HFFc6 (cell line): Measurements from ENCODE around the gene GPRIN3. TPM values are rescaled to one million over a fixed set of nuclear protein-coding genes. Genes with fewer than 3 reads are reported as not detected.

ENCODE experiments used
- DNase-seq: peaks from one replicate; pipeline ENCODE4 v3.0.0-alpha.2; 2018
- H3K27ac Mint-ChIP-seq: 2 replicates; pipeline ENCODE4 v1.8.0; 2020; ENCODE audit warnings: mild to moderate bottlenecking, mixed read lengths
- H3K27me3 Mint-ChIP-seq: 2 replicates; pipeline ENCODE4 v1.8.0; 2021; ENCODE audit warnings: mild to moderate bottlenecking, moderate library complexity, mixed read lengths; ENCODE audit not compliant: insufficient read depth
- H3K36me3 Mint-ChIP-seq: 2 replicates; pipeline ENCODE4 v1.8.0; 2021; ENCODE audit warnings: low read depth, mixed read lengths
- H3K4me1 Mint-ChIP-seq: 2 replicates; pipeline ENCODE4 v1.8.0; 2020; ENCODE audit warnings: low read depth, mixed read lengths
- H3K4me3 Mint-ChIP-seq: 2 replicates; pipeline ENCODE4 v1.8.0; 2020; ENCODE audit warnings: mild to moderate bottlenecking, moderate library complexity, mixed read lengths
- H3K9me3 Mint-ChIP-seq: 2 replicates; pipeline ENCODE4 v1.8.0; 2020; ENCODE audit warnings: mild to moderate bottlenecking, mixed read lengths
- CTCF ChIP-seq: fragments of 200-600 bp; sonication (generic); IDR thresholded peaks from 2 replicates; pipeline ENCODE4 v1.5.0; 2021; ENCODE audit warnings: antibody characterized with exemption, mild to moderate bottlenecking
- total RNA-seq, 6 experiments: library from RNA; stranded (reverse); fragmentation: NEBNext Ultra II Directional; extraction: Animal tissue kit (Norgen Biotek cat#: 25700); gene quantifications; 2 replicates in 1 of 6; 3 replicates in 5 of 6; pipeline ENCODE4 v1.2.3, GENCODE V29; 2021

Gene GPRIN3
- total RNA-seq, 6 experiments from 2014 or later: under 0.01 to 0.28 (median 0.04) TPM

DNA sequence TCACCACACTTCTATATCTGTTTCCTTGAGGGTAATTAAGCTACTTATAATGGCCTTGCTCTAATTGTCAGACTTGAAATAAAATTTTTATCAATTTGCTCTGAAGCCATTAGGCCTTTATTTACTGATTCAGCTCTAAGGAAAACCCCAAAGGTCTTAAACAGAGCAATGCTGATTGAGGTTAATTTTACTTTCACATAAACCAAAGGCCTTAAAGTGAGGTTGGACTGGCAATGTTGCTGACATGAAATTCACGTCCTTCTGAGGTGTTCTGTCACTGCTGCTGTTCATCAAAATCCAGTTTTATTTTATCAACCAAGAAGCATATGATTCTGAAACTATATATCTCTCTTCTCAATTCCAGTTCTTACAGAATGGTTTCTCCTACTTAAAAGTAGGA, 21.7 kb upstream of the GPRIN3 start:
- Mint-ChIP-seq H3K27ac (no peak overlapping the region), H3K4me1 (peaks cover 18% of the 10 kb centered on the region), H3K36me3 (no peaks in the 10 kb centered on the region), H3K27me3 (no peaks in the 10 kb centered on the region), H3K9me3 (no peaks in the 10 kb centered on the region), H3K4me3 (no peak overlapping the region)
- TF ChIP-seq CTCF: no peak
- DNase-seq: no peak

DNA sequence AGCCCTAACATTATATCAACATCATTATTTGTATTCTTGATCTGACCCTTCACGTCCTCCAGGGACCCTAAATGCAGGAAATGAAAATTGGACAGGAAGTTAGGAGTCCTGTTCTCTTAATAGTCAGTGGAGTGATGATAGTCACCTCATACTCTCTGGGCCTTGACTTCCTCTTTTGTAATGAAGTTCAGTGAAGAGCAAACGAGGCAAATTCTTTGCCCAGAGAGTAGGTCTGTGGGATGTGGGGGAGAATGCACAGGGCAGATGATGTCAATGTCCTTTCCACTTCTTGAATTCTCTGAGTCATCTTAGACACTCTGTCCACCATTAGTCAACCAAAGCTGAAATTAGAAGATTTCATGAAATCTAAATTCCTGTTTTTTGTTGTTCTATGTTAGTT, 17.1 kb upstream of the GPRIN3 start:
- Mint-ChIP-seq H3K9me3 (no peaks in the 10 kb centered on the region), H3K27ac (peak overlapping the region; percentile 58), H3K36me3 (no peaks in the 10 kb centered on the region), H3K27me3 (no peaks in the 10 kb centered on the region), H3K4me3 (no peak overlapping the region), H3K4me1 (peaks cover 14% of the 10 kb centered on the region)
- no peak for DNase-seq
- TF ChIP-seq CTCF: no peak

DNA sequence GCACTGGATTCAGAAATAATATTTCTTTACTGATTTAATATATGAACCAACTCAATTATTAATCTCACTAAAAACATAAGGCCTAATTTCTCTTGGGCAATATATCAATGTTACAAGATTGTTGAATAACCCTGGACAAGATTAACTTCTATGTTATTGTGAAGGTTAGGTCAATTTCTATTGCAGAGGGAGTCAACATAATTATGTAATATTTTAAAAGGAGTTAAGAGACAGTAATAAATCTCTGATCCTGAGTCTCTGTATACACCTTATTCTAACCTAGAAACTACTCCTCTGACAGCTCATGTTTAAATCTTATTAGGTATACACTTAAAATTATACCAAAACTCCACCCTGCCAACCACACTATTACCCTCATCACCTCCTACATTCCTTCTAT, 15.1 kb upstream of the GPRIN3 start:
- no peak for TF ChIP-seq CTCF
- Mint-ChIP-seq H3K4me1 (peaks cover 30% of the 10 kb centered on the region), H3K9me3 (no peaks in the 10 kb centered on the region), H3K4me3 (no peak overlapping the region), H3K36me3 (no peaks in the 10 kb centered on the region), H3K27me3 (no peaks in the 10 kb centered on the region), H3K27ac (no peak overlapping the region)
- no peak for DNase-seq

DNA sequence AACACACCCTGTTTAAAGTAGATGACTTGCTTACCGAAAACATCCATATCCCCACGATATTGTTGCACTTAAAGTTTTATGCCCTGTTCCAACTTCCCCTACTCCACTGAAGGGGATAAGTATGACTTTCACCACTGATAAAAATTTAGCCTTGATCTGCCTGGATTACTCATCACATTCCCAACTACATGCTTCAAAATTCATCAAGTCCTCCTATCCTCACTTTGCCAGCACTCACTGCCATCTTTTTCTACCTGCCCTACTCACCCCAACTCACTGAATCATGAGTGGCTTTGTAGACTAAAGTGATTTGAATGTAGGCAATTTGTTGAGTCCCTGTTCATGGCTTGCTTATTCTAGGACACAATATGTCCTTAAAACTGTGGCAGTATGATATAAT, 12.2 kb upstream of the GPRIN3 start:
- H3K27me3 Mint-ChIP-seq: no peaks in the 10 kb centered on the region
- peaks cover 46% of the 10 kb centered on the region for H3K4me1 Mint-ChIP-seq
- no peak overlapping the region for H3K27ac Mint-ChIP-seq
- H3K4me3 Mint-ChIP-seq: no peak overlapping the region
- TF ChIP-seq CTCF: no peak
- no peaks in the 10 kb centered on the region for H3K36me3 Mint-ChIP-seq
- no peaks in the 10 kb centered on the region for H3K9me3 Mint-ChIP-seq
- no peak for DNase-seq

DNA sequence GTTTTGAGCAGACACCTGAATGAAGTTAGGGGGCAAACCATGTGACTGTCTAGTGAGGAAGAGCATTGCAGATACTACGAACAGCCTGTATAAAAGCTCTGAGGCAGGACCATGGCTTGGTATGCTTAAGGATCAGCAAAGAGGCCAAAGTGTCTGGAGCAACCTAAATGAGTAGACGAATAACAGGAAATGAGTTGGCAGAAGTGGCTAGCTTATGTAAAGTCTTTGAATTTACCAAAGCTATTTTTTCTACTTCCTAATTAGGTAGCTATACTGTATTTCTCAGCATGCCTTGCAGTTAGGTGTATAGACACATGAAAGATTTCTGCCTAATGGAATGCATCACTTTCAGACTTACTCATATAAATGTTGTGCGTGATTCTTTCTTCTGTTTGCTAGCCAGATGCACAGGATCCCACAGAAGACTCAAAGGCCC, 9.3 kb upstream of the GPRIN3 start:
- Mint-ChIP-seq H3K4me3 (peak overlapping the region; percentile 2; the same call in 1 of the 2 replicates), H3K4me1 (peaks cover 47% of the 10 kb centered on the region), H3K36me3 (no peaks in the 10 kb centered on the region), H3K27ac (peak overlapping the region; percentile 53), H3K27me3 (no peaks in the 10 kb centered on the region), H3K9me3 (no peaks in the 10 kb centered on the region)
- TF ChIP-seq CTCF: no peak
- DNase-seq: peak; percentile 23

- H3K27ac Mint-ChIP-seq: peak overlapping the region; percentile 53
- H3K9me3 Mint-ChIP-seq: no peaks in the 10 kb centered on the region
Observed at GRCh38 chr4:89316211-89316610, 8.6 kb upstream of the GPRIN3 start.

More at GRCh38 chr4:89316211-89316610, 8.6 kb upstream of the GPRIN3 start:
- no peaks in the 10 kb centered on the region for H3K27me3 Mint-ChIP-seq
- H3K4me1 Mint-ChIP-seq: peaks cover 47% of the 10 kb centered on the region
- no peak for DNase-seq
- H3K4me3 Mint-ChIP-seq: no peak overlapping the region
- no peaks in the 10 kb centered on the region for H3K36me3 Mint-ChIP-seq
- no peak for TF ChIP-seq CTCF
